Measurements from ENCODE around the gene GLIS1. TPM values are rescaled to one million over a fixed set of nuclear protein-coding genes. Genes with fewer than 3 reads are reported as not detected.

Gene GLIS1
- polyA plus RNA-seq, 3 donors, result not detected

DNA sequence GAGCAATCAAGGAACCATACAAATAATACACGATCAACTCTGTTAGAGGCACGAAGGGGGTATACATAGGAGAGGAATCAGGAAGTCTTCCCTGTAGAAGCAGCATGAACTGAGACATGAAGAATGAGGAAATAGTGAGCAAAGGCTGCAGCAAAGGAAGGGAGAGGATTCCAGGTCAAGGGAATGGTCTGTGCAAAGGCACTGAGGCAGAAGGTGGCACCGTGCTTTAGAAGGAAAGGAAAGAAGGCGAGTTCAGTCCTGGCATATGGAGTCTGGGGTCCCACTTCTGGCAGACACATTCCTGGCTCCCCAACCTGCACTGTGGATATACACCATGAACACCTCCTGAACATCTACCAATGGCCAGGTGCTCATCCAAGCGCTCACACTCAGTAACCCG lies 56.1 kb downstream of the GLIS1 start:
- H3K4me1 Mint-ChIP-seq, result peaks cover 15% of the 10 kb centered on the region
- Histone ChIP-seq H3K79me2 (ENCODE audit: insufficient read depth, low read length) (no peaks in the 10 kb centered on the region), H3K4me2 (replicated peaks; ENCODE audit: extremely low read depth, low read length, poor library complexity, severe bottlenecking) (no peak overlapping the region), H2AFZ (ENCODE audit: insufficient read depth, low read depth, low read length, poor library complexity, severe bottlenecking) (no peak overlapping the region), H3K27me3 (ENCODE audit: control insufficient read depth in 2 of 2, insufficient read depth in 2 of 2, low read length in 2 of 2) (peaks cover 0 to 4% of the 10 kb centered on the region in 2 donors), H3K4me1 (ENCODE audit: control insufficient read depth in 1 of 2, insufficient read depth in 2 of 2, low read length in 2 of 2) (no peaks in the 10 kb centered on the region), H3K9me3 (replicated peaks in 1 of 2; ENCODE audit: control insufficient read depth in 1 of 2, insufficient read depth in 1 of 2, low read length in 2 of 2) (no peaks in the 10 kb centered on the region), H3K4me3 (replicated peaks in 1 of 3; ENCODE audit: low read depth in 2 of 3, low read length in 3 of 3) (no peak overlapping the region), H4K20me1 (ENCODE audit: insufficient read depth, low read length) (no peaks in the 10 kb centered on the region), H3K9ac (ENCODE audit: insufficient read depth, low read length, poor library complexity, severe bottlenecking) (no peak overlapping the region), H3K36me3 (replicated peaks in 1 of 2; ENCODE audit: control insufficient read depth in 1 of 2, insufficient read depth in 2 of 2, low read length in 2 of 2) (no peaks in the 10 kb centered on the region), H3K27ac (ENCODE audit: low read depth in 1 of 2, low read length in 2 of 2) (no peak overlapping the region)
- TF ChIP-seq, protein P1, sequence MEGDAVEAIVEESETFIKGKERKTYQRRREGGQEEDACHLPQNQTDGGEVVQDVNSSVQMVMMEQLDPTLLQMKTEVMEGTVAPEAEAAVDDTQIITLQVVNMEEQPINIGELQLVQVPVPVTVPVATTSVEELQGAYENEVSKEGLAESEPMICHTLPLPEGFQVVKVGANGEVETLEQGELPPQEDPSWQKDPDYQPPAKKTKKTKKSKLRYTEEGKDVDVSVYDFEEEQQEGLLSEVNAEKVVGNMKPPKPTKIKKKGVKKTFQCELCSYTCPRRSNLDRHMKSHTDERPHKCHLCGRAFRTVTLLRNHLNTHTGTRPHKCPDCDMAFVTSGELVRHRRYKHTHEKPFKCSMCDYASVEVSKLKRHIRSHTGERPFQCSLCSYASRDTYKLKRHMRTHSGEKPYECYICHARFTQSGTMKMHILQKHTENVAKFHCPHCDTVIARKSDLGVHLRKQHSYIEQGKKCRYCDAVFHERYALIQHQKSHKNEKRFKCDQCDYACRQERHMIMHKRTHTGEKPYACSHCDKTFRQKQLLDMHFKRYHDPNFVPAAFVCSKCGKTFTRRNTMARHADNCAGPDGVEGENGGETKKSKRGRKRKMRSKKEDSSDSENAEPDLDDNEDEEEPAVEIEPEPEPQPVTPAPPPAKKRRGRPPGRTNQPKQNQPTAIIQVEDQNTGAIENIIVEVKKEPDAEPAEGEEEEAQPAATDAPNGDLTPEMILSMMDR (IDR thresholded peaks at IDR 0.05), result no peak
- no peak for DNase-seq
- peaks cover 6 to 32% (median 10%) of the 10 kb centered on the region in 3 donors for H3K27me3 Mint-ChIP-seq (ENCODE audit: low read depth in 3 of 3)
- H3K9me3 Mint-ChIP-seq, result peaks cover 0 to 2% (median 0%) of the 10 kb centered on the region in 7 donors
- intact Hi-C loops (cut with micrococcal nuclease), result no loop called here
- no peak overlapping the region for H3K4me3 Mint-ChIP-seq
- 95% methylated on average over 3 of the region's 6 CpGs for WGBS (ENCODE audit: insufficient coverage)
- H3K36me3 Mint-ChIP-seq, result no peaks in the 10 kb centered on the region
- H3K27ac Mint-ChIP-seq, result no peak overlapping the region

DNA sequence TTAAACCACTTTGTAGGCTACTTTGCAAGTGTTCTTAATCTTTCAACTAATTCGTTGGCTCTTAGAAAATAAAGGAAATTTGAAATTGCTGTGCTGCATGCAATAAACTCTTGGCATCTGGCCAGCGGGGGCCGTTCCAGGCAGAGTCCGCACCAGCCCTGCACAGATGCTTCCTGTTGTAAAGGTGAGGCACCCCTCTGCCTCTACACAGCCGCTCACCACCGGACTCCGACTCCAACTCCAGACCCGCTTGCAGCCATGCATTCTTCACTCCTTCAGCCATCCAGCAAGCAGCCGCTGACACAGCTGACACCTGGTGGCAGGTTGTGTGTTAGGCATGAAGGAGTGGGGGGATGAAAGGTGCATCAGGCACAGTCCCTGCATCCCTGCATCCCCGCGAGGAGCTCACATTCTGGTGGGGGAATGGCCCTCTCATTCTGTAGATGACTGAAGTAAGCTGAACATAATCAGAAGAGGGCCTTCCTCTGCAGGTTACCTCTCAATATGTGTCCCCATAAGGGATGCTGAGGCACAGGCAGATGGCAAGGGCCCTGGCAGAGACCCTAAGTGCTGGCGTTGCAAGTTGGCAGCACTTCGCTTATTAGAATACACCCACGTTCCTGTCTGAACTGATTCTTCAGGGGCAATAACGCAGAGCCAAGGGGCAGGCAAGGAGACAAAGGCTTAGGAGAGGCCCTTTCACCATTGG lies 56.8 kb downstream of the GLIS1 start:
- Histone ChIP-seq H3K4me1 (ENCODE audit: control insufficient read depth in 1 of 2, insufficient read depth in 2 of 2, low read length in 2 of 2) (no peaks in the 10 kb centered on the region), H3K4me3 (replicated peaks in 1 of 3; ENCODE audit: low read depth in 2 of 3, low read length in 3 of 3) (no peak overlapping the region), H3K9ac (ENCODE audit: insufficient read depth, low read length, poor library complexity, severe bottlenecking) (no peak overlapping the region), H3K27me3 (ENCODE audit: control insufficient read depth in 2 of 2, insufficient read depth in 2 of 2, low read length in 2 of 2) (peaks cover 0 to 4% of the 10 kb centered on the region in 2 donors), H3K27ac (ENCODE audit: low read depth in 1 of 2, low read length in 2 of 2) (no peak overlapping the region), H2AFZ (ENCODE audit: insufficient read depth, low read depth, low read length, poor library complexity, severe bottlenecking) (no peak overlapping the region), H3K79me2 (ENCODE audit: insufficient read depth, low read length) (no peaks in the 10 kb centered on the region), H3K4me2 (replicated peaks; ENCODE audit: extremely low read depth, low read length, poor library complexity, severe bottlenecking) (no peak overlapping the region), H3K9me3 (replicated peaks in 1 of 2; ENCODE audit: control insufficient read depth in 1 of 2, insufficient read depth in 1 of 2, low read length in 2 of 2) (no peaks in the 10 kb centered on the region), H4K20me1 (ENCODE audit: insufficient read depth, low read length) (no peaks in the 10 kb centered on the region), H3K36me3 (replicated peaks in 1 of 2; ENCODE audit: control insufficient read depth in 1 of 2, insufficient read depth in 2 of 2, low read length in 2 of 2) (no peaks in the 10 kb centered on the region)
- Mint-ChIP-seq H3K4me1 (peaks cover 15% of the 10 kb centered on the region), H3K27ac (peak overlapping the region in 2 of 7 donors; percentile 32 to 57), H3K9me3 (peaks cover 0 to 2% (median 0%) of the 10 kb centered on the region in 7 donors), H3K4me3 (no peak overlapping the region), H3K27me3 (ENCODE audit: low read depth in 3 of 3) (peaks cover 6 to 29% (median 10%) of the 10 kb centered on the region in 3 donors), H3K36me3 (no peaks in the 10 kb centered on the region)
- WGBS (ENCODE audit: insufficient coverage), result 12% methylated on average over 5 of the region's 15 CpGs
- no peak for DNase-seq
- intact Hi-C loops (cut with micrococcal nuclease), result no loop called here
- TF ChIP-seq, protein P1 (IDR thresholded peaks at IDR 0.05), result no peak
